GM19463 (cell line): ENCODE results near the gene SLC9A8.
"Not testable (repeated sequence)": the region's sequence is repeated elsewhere in the genome, so short reads cannot be mapped to it uniquely, and the experiment has no call there.

Experiments
- ATAC-seq: cut with Tn5 transposase; IDR thresholded peaks from one replicate; pipeline ENCODE4 v1.9.1; 2021; ENCODE audit warnings: mild to moderate bottlenecking, moderate library complexity; ENCODE audit not compliant: unreplicated experiment

Gene SLC9A8

DNA sequence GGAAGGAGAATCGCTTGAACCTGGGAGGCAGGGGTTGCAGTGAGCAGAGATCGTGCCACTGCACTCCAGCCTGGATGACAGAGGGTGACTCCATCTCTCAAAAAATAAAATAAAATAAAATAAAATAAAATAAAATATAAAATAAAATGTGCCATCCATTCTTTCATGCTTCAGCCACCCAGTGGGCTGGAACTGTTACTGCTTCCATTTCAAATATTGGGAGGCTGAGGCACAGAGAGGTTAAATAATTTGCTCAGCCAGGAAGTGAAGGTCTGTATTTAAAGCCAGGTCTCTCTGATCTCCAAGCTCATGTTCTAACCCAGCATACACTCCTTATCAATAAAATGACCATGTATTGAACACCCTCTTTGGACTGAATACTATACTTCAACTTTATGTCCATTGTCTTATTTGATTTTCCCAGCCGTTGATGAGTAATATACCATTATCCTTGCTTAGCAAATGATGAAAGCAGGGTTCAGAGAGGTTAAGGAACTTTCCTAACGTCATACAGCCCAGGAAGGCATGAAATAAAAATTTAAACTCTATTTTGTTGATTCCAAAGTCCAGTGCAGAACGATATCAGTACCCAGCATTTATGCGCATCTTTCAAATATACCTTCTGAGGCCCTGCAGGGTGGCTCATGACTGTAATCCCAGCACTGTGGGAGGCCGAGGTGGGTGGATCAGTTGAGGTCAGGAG lies 25.8 kb upstream of the SLC9A8 start:
- no peak for ATAC-seq

DNA sequence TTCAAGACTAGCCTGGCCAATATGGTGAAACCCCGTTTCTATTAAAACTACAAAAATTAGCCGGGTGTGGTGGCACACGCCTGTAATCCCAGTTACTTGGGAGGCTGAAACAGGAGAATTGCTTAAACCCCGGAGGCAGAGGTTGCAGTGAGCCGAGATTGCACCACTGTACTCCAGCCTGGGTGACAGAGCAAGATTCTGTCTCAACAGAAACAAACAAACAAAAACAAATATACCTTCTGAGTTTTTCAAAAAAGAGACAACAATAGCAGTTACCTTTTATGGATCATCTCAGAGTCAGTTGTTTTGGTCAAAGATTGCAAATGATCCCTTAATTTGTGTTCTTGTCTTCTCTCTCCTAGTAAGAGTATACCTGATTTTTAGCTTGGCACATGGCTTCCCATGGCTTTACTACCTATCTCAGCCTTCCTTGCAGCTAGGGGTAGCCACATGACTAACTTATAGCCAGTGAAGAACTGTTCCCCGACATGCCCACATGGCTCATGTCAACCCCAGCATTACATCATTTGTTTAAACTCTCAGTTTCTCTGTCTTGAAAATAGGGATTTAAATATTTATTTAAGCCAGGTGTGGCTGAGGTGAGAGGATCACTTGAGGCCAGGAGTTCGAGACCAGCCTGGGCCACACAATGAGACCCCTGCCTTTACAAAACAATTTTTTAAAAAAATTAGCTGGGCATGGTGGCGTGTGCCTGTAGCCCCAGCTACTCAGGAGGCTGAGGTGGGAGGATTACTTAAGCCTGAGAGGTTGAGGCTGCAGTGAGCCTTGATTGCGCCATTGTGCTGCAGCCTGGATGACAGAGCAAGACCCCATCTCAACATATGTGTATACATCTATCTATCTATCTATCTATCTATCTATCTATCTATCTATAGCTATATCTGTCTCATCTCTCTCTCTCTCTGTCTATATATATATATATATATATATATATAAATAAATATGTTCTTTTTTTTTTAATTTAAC lies 25.0 kb upstream of the SLC9A8 start:
- ATAC-seq: no peak

DNA sequence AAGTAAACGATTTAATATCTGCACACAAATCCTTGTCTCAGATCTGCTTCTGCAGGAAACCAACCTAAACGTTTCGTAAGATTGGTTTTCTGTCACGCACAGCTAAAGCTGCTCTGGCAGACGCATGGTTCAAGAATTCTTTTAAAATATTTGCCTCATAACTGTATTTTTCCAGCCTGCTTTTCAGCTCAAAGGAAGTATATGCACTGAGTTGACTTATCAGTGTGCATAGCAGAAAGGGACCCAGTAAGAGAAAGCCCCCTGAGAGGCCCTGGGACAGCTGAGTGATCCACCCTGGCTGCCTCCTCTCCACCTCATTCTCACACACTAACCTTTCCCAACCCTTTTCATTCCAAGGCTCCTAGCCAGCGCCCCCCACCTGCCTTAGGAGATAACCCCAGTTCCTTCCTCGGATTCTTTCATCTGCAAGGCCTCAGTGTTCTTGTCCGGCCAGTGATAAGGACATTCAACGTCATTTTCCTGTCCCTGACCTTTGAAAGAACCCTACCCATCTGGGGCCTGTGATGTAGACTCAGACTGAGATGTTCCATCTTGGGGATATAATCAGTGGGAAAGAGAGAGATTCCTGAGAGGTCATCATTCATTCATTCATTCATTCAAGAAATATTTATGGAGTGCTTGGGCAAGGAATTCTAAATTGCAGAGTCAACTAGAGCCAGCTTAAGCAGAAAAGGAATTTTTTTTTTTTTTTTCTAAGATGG lies 22.4 kb upstream of the SLC9A8 start:
- no peak for ATAC-seq

DNA sequence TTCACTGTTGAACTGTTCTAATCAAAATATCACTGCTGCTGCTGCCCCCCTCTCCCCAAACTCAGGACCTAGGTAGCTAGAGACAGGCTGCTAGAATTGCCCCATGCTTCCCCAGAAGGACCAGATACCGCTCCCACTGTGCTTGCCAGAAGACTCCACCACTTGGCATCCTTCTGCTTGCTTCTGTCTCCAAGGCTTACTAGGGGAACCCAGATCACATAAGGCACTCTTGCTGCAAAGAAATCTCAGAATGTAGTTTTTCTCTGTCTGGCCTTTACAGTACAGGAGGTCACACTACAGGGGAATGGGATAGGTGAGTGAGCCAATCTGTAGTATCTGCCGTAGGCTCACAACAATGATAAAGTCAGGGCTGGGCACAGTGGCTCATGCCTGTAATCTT lies 21.5 kb upstream of the SLC9A8 start:
- ATAC-seq: no peak

DNA sequence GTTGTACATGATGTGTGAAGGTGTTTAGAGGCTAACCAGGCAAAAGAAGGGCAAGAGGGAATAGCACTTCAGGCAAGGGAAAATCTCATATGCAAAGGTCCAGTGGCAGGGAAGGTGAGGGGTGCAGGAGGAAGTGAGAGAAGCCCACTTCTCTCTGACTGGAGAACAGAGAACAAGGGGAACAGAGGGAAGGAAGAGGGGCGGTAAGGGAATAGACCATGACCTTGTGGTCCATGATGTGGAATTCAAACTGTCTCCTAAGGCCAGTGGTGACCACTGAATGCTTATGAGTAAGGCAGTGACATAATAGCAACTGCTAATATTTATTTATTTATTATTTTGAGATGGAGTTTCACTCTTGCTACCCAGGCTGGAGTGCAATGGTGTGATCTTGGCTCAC lies 20.6 kb upstream of the SLC9A8 start:
- ATAC-seq: no peak

DNA sequence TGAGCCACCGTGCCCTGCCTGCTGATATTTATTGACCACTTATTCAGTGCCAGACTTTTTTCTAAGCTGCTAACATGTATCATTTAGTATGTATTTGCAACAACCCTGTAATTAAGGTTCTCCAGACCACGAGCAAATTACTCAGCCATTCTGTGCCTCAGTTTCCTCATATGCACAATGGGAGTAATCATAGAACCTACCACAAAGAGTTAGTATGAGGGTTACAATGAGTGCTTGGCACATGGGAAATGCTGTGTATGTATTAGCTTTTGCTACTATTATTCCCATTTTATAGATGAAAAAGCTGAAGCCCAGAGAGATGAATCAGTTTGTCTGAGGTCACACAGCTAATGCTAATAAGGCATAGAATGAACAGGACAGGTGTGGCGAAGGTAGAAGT lies 20.0 kb upstream of the SLC9A8 start:
- no peak for ATAC-seq

DNA sequence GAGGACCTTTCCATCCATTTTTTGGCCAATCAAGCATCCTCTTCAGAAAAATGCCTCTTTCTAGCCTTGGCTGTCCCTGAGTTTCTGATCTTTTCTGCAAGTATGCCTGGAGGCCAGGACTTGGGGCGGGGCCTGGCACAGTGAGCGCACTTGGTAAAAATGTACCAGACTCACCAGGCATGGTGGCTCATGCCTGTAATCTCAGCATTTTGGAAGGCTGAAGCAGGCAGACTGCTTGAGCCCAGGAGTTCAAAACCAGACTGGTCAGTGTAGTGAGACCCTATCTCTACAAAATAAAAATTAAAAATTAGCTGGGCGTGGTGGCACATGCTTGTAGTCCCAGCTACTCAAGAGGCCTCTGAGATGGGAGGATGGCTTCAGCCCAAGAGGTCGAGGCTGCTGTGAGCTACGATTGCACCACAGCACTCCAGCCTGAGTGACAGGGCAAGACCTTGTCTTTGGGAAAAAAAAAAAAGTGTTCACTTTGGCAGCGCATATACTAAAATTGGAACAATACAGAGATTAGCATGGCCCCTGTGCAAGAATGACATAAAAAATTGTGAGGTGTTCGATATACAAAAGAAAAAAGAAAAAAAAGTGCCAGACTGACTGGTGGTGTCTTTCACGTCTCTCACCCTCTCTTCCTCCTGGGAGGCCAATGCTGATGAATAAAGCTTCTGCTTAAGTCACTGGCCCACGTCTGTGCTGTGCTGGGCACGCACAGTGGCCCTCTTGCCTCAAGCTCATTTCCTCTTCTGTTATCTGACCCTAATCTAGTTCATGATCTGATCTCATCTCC lies 18.1 kb upstream of the SLC9A8 start:
- ATAC-seq: no peak

DNA sequence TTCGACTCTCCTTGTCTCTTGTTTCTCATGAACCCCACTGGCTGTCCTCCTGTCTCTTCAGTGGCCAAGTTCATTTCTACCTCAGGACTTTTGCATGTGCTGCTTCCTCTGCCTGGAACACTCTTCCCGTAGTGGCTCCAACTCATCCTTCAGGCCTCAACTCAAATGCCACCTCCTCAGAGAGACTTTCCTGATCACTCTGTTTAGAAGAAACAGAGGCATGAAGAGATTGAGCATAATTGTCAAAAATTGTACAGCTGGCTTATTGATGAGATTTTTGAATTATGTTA lies 17.5 kb upstream of the SLC9A8 start:
- ATAC-seq: no peak

DNA sequence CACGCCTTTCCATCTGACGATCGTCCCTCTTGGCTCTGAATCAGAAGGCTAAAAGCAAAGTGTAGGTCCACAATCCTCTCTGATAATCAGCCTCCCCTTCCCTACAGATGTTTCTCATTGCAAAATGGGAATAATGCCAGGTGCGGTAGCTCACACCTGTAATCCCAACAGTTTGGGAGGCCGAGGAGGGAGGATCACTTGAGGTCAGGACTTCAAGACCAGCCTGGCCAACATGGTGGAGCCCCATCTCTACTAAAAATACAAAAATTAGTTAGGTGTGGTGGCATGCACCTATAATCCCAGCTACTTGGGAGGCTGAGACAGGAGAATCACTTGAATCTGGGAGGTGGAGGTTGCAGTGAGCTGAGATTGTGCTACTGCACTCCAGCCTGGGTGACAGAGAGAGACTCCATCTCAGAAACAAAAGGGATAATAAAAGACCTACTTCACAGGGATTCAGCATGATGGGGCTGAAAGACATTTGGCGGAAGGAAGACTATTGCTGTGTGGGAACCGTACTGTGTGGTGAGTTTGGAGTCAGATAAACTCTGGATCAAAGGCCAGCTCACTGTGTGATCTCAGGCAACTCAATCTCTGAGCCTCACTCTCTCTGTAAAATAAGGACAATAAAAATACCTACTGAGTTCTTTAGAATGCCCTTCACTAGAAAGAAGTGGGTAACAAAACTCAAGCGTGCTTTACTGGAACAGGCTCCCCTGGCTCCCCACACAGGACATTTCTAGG lies 15.9 kb upstream of the SLC9A8 start:
- no peak for ATAC-seq

DNA sequence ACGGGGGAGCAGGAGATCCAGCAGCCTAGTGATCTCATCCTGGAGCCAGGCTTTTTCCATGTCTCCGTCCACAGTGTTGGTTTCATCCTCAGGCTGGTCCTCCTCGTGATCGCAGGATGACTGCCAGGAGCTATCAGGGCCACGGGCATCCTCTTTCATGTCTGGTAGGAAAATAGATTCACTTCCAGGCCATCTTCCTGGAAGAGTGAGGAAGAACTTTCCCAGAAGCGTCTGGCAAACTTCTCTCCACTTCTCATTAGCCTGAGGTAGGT lies 15.3 kb upstream of the SLC9A8 start:
- ATAC-seq: no peak

DNA sequence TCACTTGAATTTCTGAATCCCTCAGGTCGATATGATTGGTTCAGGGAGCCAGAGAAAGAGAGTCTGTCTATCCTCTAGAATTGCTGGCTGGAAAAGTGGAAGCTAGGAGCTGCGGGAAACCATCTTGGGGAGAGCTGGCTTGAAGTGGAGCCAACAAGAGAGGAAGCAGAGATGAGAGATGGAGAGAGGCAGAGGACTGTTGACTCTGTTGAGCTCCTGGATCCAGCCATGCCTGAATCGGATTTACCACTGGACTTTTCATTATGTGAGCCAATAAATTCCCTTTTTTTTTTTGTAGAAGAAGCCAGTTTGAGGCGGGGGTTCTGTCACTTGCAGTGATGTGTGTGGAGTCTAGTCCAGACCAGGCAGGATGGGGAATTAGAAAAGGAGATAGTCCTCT lies 13.9 kb upstream of the SLC9A8 start:
- ATAC-seq: no peak

DNA sequence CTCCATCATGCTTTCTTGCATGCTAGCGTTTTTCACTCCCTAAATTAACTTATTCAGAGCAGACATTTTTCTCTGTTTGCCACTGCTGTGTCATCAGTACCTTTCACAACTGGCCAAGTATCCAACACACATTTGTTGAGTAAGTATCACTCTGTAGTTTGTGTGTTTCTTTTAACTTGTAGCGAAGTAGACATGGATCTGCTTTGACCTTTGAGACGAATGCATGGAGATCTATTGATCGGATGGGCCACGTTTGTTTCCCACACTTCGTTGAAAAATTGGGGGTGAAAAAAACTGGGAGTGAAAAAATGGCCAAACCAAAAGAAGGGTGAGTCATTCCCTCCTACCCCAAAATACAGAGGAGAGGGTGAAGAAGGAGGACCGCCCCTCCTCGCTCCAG lies 12.9 kb upstream of the SLC9A8 start:
- ATAC-seq: no peak

DNA sequence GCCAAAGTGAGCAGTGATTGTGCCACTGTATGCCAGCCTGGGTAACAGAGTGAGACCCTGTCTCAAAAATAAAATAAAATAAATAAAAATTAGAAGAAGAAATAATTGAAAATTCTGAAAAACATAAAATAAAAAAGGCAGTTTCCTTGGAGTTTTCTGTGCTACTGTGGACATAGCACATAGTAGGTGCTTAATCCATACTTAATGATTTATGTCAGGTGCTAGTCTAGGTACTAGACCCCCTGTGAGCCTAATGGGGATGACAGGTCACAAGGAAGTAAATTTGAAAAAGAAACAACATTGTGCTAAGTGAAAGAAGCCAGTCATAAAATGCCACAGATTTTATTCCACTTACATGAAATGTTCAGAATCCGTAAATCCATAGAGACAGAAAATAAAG lies 9.2 kb upstream of the SLC9A8 start:
- ATAC-seq: no peak

DNA sequence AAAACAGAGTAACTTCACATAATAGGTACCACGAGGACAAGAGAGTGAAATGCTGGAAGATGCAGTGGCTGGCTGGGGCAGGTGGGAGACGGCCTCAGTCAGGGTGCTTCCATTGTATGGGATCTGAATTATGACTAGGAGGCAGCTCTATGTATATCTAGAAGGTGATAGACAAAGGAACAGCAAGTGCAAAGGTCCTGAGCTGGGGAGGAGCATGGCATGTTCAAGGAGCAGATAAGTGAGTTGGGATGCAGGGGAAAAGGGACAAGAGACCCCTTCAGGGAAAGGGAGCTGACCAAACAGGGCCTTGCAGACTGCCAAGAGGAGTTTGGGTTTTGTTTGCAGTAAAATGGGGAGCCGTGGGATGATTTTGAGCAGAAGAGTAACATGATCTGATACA lies 8.3 kb upstream of the SLC9A8 start:
- no peak for ATAC-seq

DNA sequence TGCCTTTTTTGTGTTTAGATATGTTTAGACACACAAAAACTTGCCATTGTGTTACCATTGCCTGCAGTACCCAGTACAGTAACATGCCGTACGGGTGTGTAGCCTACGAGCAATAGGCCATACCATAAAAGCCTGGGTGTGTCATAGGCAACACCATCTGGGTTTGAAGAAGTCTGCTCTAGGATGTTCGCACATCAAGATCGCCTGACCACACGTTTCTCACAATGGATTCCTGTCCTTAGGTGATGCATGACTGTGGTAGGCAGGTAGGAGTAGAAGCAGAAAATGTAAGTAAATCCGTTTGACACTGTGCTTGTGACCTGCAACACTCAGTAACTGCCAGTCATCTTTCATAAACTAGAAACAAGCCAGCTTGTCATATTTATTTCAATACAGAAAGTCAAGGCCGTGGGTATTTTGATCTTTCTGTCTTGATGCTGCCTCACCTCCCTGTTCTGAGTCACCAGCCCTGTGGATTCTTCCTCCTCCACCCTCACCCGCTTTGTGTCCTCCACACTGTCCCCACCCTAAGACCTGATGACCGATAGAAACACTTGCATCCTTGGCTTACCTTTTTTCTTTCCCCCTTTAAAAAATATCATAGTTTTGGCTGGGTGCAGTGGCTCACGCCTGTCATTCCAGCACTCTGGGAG lies 7.3 kb upstream of the SLC9A8 start:
- ATAC-seq: not testable (repeated sequence)

DNA sequence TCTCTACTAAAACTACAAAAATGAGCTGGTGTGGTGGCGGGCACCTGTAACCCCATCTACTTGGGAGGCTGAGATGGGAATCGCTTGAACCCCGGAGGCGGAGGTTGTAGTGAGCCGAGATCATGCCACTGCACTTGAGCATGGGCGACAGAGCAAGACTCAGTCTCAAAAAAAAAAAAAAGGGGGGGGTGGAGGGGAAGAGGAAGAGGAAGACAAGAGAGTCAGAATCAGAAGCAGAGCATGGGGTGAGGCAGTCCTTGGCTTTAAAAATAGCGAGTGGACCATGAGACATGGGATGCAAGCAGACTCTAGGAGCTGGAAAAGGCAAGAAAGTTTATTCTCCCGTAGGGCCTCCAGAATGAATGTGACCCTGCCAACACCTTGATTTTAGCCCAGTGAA lies 3.9 kb upstream of the SLC9A8 start:
- no peak for ATAC-seq

DNA sequence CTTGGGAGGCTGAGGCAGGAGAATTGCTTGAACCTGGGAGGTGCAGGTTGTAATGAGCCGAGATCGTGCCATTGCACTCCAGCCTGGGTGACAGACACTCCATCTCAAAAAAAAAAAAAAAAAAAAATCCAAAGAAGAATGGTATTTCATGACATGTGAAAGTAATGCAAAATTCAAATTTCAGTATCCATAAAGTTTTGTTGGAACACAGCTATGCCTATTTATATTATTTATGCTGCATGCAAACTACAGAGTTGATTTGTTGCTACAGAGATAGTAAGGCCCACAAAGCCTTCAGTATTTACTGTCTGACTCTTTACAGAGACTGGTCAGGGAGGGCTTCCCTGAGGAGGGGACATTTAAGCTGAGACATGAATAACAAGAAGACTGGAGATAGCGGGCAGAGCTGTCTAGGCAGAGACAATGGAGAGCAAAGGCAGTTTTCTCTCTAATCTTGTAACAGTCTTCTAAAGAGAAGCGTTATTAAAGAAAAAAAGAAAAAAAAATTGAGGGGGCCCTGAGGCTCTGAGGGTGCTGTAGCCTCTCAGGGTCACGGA lies 2.7 kb upstream of the SLC9A8 start:
- ATAC-seq: no peak

DNA sequence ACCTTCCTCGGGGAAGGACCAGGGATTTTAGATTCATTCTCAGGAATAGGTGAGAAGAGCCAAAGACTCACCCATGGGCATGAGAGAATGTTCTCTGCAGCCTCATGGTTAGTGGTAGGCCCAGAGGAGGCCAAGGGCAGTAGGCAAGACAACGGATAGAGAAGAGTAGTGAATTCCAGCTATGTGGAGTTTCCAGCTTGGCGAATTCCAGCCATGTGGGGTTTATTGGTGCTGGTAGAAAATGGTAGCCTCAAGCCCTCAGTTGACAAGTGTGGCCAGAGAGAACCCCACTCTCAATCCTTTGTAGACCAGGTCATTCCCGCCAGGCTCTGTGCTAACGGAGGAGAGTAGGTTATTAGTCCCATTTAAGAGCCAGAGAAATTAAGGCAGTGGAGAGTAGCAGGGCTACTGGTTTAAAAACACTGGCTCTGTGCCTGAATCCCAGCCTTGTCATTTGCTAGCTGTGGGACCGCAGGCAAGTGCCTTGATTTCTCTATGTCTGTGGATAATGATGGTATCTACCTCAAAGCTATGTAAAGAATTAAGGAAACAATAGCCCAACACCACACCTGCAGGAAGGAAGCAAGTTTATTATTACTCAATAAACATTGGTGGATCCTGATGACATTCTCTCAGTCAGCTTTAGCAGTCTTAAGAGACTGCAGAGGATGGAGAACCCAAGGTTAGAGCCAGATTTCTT lies 2.0 kb upstream of the SLC9A8 start:
- no peak for ATAC-seq

DNA sequence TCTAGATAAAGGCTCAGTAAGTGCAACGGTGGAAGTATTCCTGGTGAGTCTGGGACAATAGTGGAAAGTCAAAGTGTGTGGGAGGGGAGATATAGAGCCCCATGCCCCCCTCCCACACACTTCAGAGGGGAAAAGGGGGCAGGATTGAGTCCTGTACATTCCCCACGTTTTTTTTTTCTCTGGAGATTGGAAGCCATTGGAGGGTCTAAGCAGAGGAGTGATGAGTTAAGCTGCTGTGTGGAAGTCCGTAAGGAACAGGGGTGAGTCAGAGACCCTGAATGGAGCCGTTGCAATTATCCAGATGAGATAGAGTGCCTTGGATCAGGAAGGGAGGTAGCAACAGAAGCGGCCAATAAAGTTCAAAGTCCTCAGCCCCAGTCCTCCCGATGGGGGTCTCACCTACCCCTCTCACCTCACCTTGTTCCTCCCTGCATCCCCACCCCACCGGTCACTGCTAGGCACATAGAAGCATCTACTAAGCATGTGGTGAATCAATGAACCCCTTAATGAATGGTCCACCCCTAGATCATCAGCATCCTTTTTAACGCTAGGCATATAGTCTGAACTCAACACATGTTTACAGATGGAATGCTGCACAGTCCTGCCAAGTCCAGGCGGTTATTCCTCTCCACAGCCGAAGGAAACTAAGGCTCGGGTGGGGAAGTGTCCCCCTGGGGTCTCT lies 662 bp upstream of the SLC9A8 start:
- no peak for ATAC-seq
